Tongue (tissue), 2 donors: Measurements from ENCODE around the gene LIN9. TPM values are rescaled to one million over a fixed set of nuclear protein-coding genes. Genes with fewer than 3 reads are reported as not detected.
"Not testable (repeated sequence)": the region's sequence is repeated elsewhere in the genome, so short reads cannot be mapped to it uniquely, and the experiment has no call there.

ENCODE experiments used
- DNase-seq: peaks from one replicate; pipeline ENCODE4 v3.0.0-alpha.2; 2015
- total RNA-seq: library from RNA; depleted of rRNA; stranded (reverse); fragments of >200 nt; gene quantifications from one replicate; pipeline ENCODE4 v1.2.3, GENCODE V29; 2014

LIN9 gene
- total RNA-seq = 9.1 TPM

- DNase-seq = peak; percentile 97
Measured at GRCh38 chr1:226308723-226309397, at the start of gene LIN9. TSS of gene LIN9 (minus strand) at chr1:226309164. CDS start at chr1:226309139, 25 bp downstream.

GRCh38 chr1:226357416-226357815 is 48.5 kb upstream of the LIN9 start:
- DNase-seq = no peak

- DNase-seq = peak; percentile 95
Measured at GRCh38 chr1:226355669-226356551, 46.9 kb upstream of the LIN9 start.

- no peak for DNase-seq
Measured at GRCh38 chr1:226355016-226355415, 46.1 kb upstream of the LIN9 start.

GRCh38 chr1:226353698-226354525 is 44.9 kb upstream of the LIN9 start:
- peak; percentile 46 for DNase-seq

- DNase-seq = no peak
Measured at GRCh38 chr1:226351709-226352108, 42.7 kb upstream of the LIN9 start.

GRCh38 chr1:226350519-226350865 is 41.5 kb upstream of the LIN9 start:
- DNase-seq = no peak

GRCh38 chr1:226349801-226350518 is 41.0 kb upstream of the LIN9 start:
- peak; percentile 48 for DNase-seq

GRCh38 chr1:226349081-226349480 is 40.1 kb upstream of the LIN9 start:
- no peak for DNase-seq

GRCh38 chr1:226344441-226345259 is 35.7 kb upstream of the LIN9 start:
- no peak for DNase-seq

GRCh38 chr1:226342656-226343055 is 33.7 kb upstream of the LIN9 start:
- no peak for DNase-seq

- DNase-seq = not testable (repeated sequence)
Measured at GRCh38 chr1:226340111-226340510, 31.1 kb upstream of the LIN9 start.

- no peak for DNase-seq
Measured at GRCh38 chr1:226337276-226337875, 28.4 kb upstream of the LIN9 start.

- no peak for DNase-seq
Measured at GRCh38 chr1:226335661-226336060, 26.7 kb upstream of the LIN9 start.

- no peak for DNase-seq
Measured at GRCh38 chr1:226332947-226333346, 24.0 kb upstream of the LIN9 start.

- no peak for DNase-seq
Measured at GRCh38 chr1:226329237-226329636, 20.3 kb upstream of the LIN9 start.

GRCh38 chr1:226327761-226328162 is 18.8 kb upstream of the LIN9 start:
- no peak for DNase-seq

GRCh38 chr1:226325178-226325577 is 16.2 kb upstream of the LIN9 start:
- DNase-seq = no peak

GRCh38 chr1:226324479-226324878 is 15.5 kb upstream of the LIN9 start:
- no peak for DNase-seq

- no peak for DNase-seq
Measured at GRCh38 chr1:226322986-226323385, 14.0 kb upstream of the LIN9 start.

GRCh38 chr1:226320930-226321329 is 12.0 kb upstream of the LIN9 start:
- DNase-seq = no peak
